ENCODE results near the gene MGA. TPM values are rescaled to one million over a fixed set of nuclear protein-coding genes. Genes with fewer than 3 reads are reported as not detected.

The MGA gene
- total RNA-seq, 1 experiment from 2014 or later = 35.9 TPM

DNA sequence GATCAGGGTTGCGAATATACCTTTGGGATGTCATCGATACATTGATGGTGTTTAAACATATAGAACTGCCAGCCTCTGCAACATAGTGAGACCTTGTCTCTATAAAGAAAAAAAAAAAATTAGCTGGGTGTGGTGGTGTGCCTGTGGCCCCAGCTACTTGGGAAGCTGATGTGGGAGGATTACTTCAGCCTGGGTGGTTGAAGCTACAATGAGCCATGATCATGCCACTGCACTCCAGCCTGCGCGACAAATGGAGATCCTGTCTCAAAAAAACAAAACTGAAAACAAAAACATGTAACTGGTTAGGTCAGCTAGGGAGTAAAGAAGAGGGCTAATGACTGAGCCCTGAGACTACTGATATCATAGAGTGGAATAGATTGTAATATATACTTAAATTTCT lies 30.7 kb upstream of the MGA start:
- TF ChIP-seq MYBL2 (CRISPR knock-in tag; IDR thresholded peaks at IDR 0.05) (no peak), NFATC4 (CRISPR knock-in tag; IDR thresholded peaks at IDR 0.05) (no peak), RELA (CRISPR knock-in tag; IDR thresholded peaks at IDR 0.05; ENCODE audit: borderline replicate concordance) (no peak), JUN (CRISPR knock-in tag; IDR thresholded peaks at IDR 0.05) (no peak), TCF7 (CRISPR knock-in tag; IDR thresholded peaks at IDR 0.05; ENCODE audit: low read depth) (no peak), FOXJ3 (CRISPR knock-in tag; IDR thresholded peaks at IDR 0.05; ENCODE audit: borderline replicate concordance) (no peak)
- TF ChIP-seq, protein P1, sequence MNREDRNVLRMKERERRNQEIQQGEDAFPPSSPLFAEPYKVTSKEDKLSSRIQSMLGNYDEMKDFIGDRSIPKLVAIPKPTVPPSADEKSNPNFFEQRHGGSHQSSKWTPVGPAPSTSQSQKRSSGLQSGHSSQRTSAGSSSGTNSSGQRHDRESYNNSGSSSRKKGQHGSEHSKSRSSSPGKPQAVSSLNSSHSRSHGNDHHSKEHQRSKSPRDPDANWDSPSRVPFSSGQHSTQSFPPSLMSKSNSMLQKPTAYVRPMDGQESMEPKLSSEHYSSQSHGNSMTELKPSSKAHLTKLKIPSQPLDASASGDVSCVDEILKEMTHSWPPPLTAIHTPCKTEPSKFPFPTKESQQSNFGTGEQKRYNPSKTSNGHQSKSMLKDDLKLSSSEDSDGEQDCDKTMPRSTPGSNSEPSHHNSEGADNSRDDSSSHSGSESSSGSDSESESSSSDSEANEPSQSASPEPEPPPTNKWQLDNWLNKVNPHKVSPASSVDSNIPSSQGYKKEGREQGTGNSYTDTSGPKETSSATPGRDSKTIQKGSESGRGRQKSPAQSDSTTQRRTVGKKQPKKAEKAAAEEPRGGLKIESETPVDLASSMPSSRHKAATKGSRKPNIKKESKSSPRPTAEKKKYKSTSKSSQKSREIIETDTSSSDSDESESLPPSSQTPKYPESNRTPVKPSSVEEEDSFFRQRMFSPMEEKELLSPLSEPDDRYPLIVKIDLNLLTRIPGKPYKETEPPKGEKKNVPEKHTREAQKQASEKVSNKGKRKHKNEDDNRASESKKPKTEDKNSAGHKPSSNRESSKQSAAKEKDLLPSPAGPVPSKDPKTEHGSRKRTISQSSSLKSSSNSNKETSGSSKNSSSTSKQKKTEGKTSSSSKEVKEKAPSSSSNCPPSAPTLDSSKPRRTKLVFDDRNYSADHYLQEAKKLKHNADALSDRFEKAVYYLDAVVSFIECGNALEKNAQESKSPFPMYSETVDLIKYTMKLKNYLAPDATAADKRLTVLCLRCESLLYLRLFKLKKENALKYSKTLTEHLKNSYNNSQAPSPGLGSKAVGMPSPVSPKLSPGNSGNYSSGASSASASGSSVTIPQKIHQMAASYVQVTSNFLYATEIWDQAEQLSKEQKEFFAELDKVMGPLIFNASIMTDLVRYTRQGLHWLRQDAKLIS (CRISPR knock-in tag; IDR thresholded peaks at IDR 0.05; ENCODE audit: borderline replicate concordance) = no peak
- TF ChIP-seq, protein P2, sequence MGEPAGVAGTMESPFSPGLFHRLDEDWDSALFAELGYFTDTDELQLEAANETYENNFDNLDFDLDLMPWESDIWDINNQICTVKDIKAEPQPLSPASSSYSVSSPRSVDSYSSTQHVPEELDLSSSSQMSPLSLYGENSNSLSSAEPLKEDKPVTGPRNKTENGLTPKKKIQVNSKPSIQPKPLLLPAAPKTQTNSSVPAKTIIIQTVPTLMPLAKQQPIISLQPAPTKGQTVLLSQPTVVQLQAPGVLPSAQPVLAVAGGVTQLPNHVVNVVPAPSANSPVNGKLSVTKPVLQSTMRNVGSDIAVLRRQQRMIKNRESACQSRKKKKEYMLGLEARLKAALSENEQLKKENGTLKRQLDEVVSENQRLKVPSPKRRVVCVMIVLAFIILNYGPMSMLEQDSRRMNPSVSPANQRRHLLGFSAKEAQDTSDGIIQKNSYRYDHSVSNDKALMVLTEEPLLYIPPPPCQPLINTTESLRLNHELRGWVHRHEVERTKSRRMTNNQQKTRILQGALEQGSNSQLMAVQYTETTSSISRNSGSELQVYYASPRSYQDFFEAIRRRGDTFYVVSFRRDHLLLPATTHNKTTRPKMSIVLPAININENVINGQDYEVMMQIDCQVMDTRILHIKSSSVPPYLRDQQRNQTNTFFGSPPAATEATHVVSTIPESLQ (CRISPR knock-in tag; IDR thresholded peaks at IDR 0.05) = no peak
- TF ChIP-seq, protein P3, sequence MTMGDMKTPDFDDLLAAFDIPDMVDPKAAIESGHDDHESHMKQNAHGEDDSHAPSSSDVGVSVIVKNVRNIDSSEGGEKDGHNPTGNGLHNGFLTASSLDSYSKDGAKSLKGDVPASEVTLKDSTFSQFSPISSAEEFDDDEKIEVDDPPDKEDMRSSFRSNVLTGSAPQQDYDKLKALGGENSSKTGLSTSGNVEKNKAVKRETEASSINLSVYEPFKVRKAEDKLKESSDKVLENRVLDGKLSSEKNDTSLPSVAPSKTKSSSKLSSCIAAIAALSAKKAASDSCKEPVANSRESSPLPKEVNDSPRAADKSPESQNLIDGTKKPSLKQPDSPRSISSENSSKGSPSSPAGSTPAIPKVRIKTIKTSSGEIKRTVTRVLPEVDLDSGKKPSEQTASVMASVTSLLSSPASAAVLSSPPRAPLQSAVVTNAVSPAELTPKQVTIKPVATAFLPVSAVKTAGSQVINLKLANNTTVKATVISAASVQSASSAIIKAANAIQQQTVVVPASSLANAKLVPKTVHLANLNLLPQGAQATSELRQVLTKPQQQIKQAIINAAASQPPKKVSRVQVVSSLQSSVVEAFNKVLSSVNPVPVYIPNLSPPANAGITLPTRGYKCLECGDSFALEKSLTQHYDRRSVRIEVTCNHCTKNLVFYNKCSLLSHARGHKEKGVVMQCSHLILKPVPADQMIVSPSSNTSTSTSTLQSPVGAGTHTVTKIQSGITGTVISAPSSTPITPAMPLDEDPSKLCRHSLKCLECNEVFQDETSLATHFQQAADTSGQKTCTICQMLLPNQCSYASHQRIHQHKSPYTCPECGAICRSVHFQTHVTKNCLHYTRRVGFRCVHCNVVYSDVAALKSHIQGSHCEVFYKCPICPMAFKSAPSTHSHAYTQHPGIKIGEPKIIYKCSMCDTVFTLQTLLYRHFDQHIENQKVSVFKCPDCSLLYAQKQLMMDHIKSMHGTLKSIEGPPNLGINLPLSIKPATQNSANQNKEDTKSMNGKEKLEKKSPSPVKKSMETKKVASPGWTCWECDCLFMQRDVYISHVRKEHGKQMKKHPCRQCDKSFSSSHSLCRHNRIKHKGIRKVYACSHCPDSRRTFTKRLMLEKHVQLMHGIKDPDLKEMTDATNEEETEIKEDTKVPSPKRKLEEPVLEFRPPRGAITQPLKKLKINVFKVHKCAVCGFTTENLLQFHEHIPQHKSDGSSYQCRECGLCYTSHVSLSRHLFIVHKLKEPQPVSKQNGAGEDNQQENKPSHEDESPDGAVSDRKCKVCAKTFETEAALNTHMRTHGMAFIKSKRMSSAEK (CRISPR knock-in tag; IDR thresholded peaks at IDR 0.05; ENCODE audit: borderline replicate concordance) = no peak
- TF ChIP-seq, protein P4, sequence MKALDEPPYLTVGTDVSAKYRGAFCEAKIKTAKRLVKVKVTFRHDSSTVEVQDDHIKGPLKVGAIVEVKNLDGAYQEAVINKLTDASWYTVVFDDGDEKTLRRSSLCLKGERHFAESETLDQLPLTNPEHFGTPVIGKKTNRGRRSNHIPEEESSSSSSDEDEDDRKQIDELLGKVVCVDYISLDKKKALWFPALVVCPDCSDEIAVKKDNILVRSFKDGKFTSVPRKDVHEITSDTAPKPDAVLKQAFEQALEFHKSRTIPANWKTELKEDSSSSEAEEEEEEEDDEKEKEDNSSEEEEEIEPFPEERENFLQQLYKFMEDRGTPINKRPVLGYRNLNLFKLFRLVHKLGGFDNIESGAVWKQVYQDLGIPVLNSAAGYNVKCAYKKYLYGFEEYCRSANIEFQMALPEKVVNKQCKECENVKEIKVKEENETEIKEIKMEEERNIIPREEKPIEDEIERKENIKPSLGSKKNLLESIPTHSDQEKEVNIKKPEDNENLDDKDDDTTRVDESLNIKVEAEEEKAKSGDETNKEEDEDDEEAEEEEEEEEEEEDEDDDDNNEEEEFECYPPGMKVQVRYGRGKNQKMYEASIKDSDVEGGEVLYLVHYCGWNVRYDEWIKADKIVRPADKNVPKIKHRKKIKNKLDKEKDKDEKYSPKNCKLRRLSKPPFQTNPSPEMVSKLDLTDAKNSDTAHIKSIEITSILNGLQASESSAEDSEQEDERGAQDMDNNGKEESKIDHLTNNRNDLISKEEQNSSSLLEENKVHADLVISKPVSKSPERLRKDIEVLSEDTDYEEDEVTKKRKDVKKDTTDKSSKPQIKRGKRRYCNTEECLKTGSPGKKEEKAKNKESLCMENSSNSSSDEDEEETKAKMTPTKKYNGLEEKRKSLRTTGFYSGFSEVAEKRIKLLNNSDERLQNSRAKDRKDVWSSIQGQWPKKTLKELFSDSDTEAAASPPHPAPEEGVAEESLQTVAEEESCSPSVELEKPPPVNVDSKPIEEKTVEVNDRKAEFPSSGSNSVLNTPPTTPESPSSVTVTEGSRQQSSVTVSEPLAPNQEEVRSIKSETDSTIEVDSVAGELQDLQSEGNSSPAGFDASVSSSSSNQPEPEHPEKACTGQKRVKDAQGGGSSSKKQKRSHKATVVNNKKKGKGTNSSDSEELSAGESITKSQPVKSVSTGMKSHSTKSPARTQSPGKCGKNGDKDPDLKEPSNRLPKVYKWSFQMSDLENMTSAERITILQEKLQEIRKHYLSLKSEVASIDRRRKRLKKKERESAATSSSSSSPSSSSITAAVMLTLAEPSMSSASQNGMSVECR (CRISPR knock-in tag; IDR thresholded peaks at IDR 0.05; ENCODE audit: borderline replicate concordance) = no peak
- Mint-ChIP-seq H3K27ac (no peak overlapping the region), H3K4me1 (peaks cover 40% of the 10 kb centered on the region), H3K4me3 (no peak overlapping the region), H3K27me3 (ENCODE audit: low read depth) (no peaks in the 10 kb centered on the region), H3K36me3 (no peaks in the 10 kb centered on the region), H3K9me3 (no peaks in the 10 kb centered on the region)
- DNase-seq (ENCODE audit: low spot score) (no peak), ATAC-seq (peak; percentile 18; the same call in 1 of the 2 replicates)
- CTCF ChIA-PET = interaction anchor here (1.3 kb wide), 1 partner anchor 26 kb away, joined by 10 read pairs; no protein-coding TSS in a partner anchor
- POLR2A ChIA-PET = no interaction called here

All from WTC11 (cell line).